Tibial nerve (tissue), 3 donors: Measurements from ENCODE around the gene CDH4.

Source experiments
- POLR2A ChIP-seq, 2 donors: fragments of 450-650 bp; IDR thresholded peaks; one replicate each; pipeline ENCODE4 v1.6.1; 2017; ENCODE audit warnings: antibody characterized with exemption in 2 of 2, mild to moderate bottlenecking in 2 of 2, moderate library complexity in 2 of 2
- TF ChIP-seq, protein P1 (sequence below), 5 experiments: fragments of 200-600 bp in 3 of 5; fragments of 450-650 bp in 2 of 5; sonication (generic) in 3 of 5; IDR thresholded peaks; one replicate each; pipeline ENCODE4 v1.5.1; 2016 to 2019; ENCODE audit warnings: antibody characterized with exemption in 5 of 5, mild to moderate bottlenecking in 3 of 5, moderate library complexity in 2 of 5

- no peak for TF ChIP-seq POLR2A (IDR thresholded peaks at IDR 0.05)
- TF ChIP-seq, protein P1, sequence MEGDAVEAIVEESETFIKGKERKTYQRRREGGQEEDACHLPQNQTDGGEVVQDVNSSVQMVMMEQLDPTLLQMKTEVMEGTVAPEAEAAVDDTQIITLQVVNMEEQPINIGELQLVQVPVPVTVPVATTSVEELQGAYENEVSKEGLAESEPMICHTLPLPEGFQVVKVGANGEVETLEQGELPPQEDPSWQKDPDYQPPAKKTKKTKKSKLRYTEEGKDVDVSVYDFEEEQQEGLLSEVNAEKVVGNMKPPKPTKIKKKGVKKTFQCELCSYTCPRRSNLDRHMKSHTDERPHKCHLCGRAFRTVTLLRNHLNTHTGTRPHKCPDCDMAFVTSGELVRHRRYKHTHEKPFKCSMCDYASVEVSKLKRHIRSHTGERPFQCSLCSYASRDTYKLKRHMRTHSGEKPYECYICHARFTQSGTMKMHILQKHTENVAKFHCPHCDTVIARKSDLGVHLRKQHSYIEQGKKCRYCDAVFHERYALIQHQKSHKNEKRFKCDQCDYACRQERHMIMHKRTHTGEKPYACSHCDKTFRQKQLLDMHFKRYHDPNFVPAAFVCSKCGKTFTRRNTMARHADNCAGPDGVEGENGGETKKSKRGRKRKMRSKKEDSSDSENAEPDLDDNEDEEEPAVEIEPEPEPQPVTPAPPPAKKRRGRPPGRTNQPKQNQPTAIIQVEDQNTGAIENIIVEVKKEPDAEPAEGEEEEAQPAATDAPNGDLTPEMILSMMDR (IDR thresholded peaks at IDR 0.05), result no peak
These were observed 286.3 kb downstream of the CDH4 start for GRCh38 chr20:61538183-61538942.
